SKM-1 treated with dmso at 0.1 percent for 144 hours (cell line): Measurements from ENCODE around the gene METTL17.
"Not testable (repeated sequence)": the region's sequence is repeated elsewhere in the genome, so short reads cannot be mapped to it uniquely, and the experiment has no call there.

Experiments used
- DNase-seq: peaks from one replicate; lab custom pipeline; 2025; ENCODE audit not compliant: unreplicated experiment; lab: John Stamatoyannopoulos, UW

METTL17 gene

DNA sequence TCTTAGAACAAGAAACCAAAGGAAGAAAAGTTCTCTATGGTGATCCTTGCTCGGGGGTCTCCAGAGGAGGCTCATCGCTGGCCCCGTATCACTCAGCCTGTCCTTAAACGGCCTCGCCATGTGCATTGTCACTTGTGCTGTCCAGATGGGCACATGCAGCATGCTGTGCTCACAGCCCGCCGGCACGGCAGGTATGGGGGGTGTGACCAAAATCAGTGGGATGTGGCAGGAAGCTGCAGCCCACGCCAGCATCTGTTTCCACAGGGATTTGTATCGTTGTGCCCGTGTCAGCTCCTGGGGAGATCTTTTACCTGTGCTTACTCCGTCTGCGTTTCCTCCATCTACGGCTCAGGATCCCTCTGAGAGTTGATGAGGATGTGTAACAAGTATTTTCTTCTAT lies 6.7 kb downstream of the METTL17 start:
- DNase-seq = no peak

- DNase-seq = no peak
These were observed 7.3 kb downstream of the METTL17 start for GRCh38 chr14:20997115-20997514.

DNA sequence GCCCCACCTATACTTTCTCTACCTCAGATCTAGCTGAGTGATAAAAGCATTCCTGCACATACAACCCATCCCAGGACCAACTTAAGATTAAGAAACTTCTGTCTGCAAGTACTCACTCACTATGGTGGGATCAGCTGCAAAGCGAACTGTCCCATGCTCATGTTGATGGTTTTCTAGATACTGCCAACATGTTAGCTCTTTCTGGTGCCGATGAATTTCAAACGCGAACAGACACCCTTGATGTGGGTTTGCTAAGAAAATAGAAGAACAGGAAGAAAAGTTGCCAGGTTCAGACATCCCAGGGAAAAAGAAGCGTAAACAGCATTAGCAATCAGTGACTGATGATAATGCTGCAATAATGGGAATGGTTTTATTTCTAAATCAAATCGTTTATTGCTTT lies 7.8 kb downstream of the METTL17 start:
- DNase-seq = no peak

- no peak for DNase-seq
These were observed 8.4 kb downstream of the METTL17 start for GRCh38 chr14:20998139-20998538.

- DNase-seq = no peak
These were observed 9.0 kb downstream of the METTL17 start, which contains the start of gene SLC39A2 for GRCh38 chr14:20998674-20999366. TSS of gene SLC39A2 (plus strand) at chr14:20999293. CDS start at chr14:20999447, 154 bp downstream.

DNA sequence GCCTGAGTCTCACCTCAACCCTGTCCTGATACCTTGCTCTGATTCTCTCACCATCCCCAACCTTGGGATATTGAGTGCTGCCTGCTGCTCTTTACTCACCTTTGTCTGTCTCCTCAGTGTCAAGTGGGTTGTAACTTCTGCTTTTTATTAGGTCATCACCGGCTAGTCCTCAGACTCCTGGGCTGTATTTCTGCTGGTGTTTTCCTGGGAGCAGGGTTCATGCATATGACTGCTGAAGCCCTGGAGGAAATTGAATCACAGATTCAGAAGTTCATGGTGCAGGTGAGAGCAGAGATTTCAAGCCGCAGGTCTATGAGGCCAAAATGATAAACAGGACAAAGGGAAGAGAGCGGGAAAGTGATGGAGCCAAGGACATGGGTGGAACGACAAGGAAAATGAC lies 9.8 kb downstream of the METTL17 start:
- DNase-seq = no peak

GRCh38 chr14:21001218-21001617 lies 11.4 kb downstream of the METTL17 start:
- DNase-seq = no peak

GRCh38 chr14:21003788-21004346 lies 14.1 kb downstream of the METTL17 start:
- DNase-seq = no peak

- DNase-seq = not testable (repeated sequence)
These were observed 19.9 kb downstream of the METTL17 start for GRCh38 chr14:21009721-21010120.

DNA sequence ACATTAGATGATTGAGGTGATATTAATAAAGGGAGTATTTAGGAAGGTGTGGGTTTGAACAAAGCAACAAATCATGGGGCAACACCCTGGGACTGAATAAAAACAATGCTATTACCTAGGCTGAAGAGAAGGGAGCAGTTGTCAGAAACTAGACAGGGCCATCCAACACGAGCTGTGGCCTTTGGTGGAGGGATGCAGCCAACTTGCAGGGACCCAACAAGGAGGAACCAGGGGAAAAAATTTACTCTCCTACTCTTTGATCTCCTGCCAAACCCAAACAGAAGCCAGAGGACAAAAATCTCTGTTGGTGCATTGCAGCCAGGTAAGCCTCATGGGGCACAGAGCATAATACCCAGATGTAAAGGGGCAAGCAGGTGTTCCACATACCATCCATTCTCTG lies 21.4 kb downstream of the METTL17 start:
- no peak for DNase-seq

GRCh38 chr14:21014761-21015190 lies 25.0 kb downstream of the METTL17 start:
- DNase-seq = peak; percentile 30

DNA sequence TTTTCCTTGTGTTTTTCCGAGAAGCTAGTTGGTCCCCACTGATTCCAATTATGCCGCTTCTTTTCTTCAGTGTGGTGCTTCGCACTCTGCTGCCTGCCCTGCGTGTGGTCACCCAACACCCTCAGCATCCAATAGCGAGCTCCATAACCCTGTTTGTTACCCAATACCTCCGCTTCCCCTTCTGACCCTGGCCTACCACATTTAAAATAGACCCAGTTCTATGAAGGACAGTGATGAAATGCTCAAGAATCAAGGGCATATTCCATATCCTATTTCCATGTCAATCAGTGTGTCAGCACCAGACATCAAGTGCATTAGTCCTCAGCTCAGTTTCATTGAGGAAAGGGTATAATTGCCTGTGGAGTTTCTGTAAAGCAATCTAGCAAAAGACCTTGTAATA lies 25.5 kb downstream of the METTL17 start:
- peak; percentile 62 for DNase-seq

GRCh38 chr14:21016413-21017190 lies 26.8 kb downstream of the METTL17 start:
- no peak for DNase-seq

- no peak for DNase-seq
These were observed 27.9 kb downstream of the METTL17 start for GRCh38 chr14:21017528-21018245.

DNA sequence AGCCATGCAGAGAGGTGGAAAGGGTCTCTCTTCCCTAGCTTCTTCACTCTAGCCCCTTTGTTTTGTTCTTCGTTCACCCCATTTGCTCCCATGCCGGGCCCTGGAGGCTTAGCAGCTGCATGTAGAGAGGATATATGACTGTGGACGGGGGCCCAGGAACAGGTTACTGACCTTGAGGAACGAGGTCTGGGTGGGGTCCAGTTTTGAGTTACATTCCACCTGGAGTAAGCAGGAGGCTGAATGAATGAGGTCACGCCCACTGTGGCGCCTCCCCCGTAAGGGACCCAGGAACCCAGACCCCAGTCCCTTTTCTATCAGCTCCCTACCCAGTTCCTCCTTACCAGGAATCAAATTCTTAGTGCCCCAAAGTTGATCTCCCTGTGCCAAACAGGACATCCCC lies 28.5 kb downstream of the METTL17 start:
- DNase-seq = no peak

DNA sequence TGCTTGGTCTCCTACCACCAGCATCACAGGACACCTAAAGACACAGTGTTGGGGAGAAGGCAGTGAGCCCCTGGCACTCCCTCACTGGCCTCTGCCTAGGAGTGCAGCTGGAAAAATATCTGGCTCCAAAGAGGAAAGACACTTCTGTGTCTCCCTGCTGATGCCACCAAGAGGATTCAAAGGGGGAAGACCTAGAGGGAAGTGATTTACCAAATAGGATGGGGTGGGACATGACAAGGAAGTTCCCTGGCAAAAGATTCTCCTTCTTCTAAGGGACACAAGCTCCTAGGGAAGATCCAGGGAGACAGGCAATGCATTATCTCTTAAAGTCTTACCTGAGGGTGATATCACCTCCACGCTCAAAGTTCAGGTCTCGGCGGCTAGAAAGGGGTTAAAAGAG lies 29.0 kb downstream of the METTL17 start:
- DNase-seq = no peak

- DNase-seq = no peak
These were observed 29.6 kb downstream of the METTL17 start for GRCh38 chr14:21019366-21019765.

GRCh38 chr14:21020977-21021545 lies 31.3 kb downstream of the METTL17 start:
- no peak for DNase-seq

- DNase-seq = no peak
These were observed 32.9 kb downstream of the METTL17 start for GRCh38 chr14:21022686-21023085.

DNA sequence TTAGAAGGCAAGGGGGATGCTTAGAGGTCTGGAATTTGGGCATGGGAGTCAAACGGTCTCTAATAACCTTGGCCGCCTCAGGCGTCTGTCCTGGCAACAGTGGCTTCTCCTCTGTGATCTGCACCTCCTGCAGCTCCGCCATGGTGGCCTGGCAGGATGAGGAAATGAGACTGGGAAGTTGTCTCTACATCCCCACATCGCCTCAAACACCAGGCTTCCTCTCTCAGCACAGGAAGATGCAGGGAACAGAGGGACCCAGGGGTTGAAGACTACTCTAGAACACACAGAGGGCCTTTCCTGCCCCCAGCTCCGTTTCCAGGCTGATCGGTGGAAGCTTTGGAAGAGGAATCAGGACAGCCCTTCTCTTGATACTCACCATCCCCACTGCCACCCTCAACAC lies 33.4 kb downstream of the METTL17 start:
- no peak for DNase-seq
